ENCODE data around the gene RNF167.

The RNF167 gene

DNA sequence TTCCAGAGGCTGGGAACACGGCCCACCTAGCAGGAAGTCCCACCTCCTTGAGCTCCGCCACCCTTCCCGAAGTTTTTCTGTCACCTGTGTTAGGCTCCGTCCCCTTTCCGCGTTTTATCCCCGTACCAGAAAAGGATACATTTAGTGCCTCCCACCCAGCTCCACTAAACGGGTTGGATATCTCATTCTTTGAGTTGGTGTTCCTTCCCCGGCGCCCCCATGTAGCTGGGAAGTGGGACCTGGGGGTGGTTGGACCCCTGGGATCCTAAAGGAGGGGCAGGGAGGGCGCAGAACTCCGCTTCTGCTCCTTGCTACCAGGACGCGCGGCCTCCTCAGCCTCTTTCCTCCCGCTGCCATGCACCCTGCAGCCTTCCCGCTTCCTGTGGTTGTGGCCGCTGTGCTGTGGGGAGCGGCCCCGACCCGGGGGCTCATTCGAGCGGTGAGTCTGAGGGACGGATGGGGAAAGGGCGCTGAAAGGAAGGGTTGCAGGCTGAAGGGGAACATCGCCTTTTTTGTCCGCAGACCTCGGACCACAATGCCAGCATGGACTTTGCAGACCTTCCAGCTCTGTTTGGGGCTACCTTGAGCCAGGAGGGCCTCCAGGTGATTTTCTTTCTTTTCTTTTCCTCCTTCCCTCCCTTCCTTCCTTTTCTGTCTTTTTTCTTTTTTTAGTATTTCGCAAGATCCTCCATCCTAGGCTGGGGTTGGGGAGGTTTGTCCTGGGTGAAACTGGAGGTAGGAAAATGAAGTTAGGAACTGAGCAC lies 669 bp downstream of the RNF167 start:
- DNase-seq, result no peak

GRCh38 chr17:4941319-4941610 lies 1.2 kb downstream of the RNF167 start:
- no peak for DNase-seq

DNA sequence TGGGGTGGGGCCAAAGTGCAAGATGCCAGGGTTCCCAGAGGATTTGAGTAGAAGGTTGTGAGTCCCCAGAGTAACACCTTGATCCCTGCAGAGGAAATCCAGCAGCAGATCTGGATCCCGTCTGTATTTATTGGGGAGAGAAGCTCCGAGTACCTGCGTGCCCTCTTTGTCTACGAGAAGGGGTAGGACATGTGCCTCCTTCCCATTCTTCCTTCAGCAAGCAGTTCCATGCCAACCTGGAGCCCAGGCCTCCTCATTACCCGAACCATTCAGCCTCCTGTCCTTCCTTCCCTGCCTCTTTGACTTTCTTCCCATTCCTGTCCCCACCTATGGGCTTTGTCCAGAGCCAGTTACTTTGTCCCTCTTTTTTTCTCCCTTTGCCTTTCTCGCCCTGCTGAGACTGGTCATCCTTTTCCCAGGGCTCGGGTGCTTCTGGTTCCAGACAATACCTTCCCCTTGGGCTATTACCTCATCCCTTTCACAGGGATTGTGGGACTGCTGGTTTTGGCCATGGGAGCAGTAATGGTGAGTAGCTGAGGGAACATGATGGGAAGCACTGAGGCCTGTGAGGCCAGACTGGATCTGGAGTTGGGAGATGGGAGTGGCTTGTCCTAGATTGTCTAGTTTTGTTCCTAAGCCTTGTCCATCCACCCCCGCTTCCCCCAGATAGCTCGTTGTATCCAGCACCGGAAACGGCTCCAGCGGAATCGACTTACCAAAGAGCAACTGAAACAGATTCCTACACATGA lies 2.9 kb downstream of the RNF167 start:
- DNase-seq, result no peak

DNA sequence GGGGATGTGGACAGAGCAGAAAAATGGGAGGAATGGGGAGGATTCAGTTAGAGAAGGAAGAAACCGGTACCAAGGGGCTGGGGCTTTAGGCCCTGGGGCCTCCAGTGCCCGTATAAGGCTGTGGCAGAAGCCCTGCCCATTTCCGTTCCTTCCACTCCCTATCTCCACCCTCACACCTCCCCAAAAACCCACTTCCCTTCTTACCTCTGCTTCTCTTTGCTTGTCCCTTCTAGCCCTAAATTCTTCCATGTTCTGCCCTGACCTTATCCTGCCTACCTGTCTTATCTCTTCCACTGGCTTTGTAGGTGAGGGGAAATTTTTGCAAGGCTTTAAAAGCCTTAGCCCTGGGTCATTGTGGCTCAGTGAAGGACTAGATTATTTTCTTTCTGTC lies 4.1 kb downstream of the RNF167 start:
- DNase-seq, result no peak

DNA sequence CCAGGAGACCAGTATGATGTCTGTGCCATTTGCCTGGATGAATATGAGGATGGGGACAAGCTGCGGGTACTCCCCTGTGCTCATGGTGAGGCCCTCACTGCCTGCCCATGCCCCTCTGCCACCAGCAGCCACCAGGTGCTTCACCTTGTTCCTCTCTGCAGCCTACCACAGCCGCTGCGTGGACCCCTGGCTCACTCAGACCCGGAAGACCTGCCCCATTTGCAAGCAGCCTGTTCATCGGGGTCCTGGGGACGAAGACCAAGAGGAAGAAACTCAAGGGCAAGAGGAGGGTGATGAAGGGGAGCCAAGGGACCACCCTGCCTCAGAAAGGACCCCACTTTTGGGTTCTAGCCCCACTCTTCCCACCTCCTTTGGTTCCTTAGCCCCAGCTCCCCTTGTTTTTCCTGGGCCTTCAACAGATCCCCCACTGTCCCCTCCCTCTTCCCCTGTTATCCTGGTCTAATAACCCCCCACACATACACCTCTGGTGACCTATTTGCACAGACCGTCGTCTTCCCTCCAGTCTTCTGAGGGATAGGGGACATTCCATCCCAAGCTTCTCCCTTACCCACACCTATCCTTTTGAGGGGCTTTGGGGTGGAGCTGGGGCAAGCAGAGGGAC lies 4.6 kb downstream of the RNF167 start:
- DNase-seq, result no peak

DNA sequence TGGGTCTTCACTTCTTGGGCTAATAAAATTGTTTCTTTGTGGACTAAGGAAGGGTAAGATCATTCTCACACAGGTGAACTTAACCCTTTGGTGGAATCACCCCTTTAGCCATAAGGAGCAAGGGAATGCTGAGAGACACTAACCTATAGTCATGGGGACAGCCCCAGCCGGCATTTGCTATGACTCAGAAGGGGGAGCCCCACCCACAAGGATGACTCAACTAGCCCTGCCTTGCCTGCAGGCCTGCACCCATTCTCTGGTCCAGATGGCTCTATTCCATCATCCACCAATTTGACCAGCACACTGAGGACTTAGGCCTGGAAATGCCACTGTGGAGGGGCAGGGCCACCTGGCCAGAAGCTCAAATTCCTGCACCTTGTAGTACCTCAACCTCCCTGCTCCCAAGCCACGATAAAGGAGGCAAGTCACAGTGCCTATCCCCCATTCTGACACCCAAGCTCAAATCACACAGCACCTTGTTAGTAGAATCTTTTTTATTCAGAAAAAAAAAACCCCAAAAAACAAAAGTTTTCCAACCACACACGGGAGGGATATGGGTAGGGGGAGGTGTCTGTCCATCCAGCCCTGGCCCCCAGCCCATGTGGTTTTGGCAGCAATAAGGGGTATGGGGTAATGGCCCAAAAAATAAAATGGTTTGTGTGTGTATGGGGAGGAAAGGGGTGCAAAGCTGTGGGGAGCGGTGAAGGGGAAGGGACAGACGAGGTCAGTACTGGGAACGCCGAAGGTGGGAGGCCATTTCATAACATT lies 5.3 kb downstream of the RNF167 start:
- DNase-seq, result peak; percentile 21

DNA sequence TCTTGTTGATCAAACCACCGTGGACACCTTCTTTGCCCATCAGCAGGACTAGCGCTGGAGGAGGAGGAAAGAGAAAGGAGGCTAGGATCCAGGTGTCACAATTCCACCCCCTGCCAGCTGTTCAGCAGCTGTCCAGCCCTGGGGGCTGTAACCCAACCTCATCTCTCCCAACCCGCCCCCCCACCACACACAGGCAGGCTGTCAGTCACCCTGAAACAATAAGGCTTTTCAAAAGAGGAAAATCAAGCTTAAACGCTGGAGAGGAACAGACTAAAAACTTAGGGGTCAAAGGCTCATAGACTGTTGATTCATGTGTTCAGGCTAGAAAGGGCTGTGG lies 5.8 kb downstream of the RNF167 start:
- DNase-seq, result no peak

DNA sequence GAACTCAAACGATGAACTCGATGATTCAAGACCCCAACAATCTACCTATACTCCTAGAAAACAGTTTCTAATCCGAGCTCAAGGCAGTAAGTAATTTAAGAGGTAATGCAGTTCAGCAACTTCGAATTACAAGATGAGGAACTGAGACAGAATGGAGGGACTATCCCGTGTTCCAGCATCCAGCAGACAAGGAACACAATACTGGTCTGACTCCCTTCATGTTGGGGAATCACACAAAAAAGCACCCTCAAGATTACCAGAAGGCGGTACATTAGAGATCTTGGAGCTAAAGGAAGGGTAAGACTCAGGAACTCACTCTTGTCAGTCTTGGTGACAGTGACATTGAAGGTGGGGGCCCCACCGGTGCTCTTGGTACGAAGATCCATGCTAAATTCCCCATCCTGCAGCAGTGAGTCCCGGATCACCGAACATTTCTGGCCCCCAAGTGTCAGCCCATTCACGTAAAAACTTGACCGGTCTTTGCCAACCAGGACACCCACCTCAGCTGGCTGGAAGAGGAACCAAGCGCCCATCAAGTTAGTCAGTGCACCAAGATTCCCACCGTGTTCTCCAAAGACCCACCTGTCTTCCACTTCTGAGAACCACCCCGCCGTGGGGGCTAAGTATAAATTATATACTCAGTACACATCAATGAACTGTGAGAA lies 6.4 kb downstream of the RNF167 start:
- no peak for DNase-seq

- DNase-seq, result no peak
These were observed 6.9 kb downstream of the RNF167 start for GRCh38 chr17:4947010-4947410.

DNA sequence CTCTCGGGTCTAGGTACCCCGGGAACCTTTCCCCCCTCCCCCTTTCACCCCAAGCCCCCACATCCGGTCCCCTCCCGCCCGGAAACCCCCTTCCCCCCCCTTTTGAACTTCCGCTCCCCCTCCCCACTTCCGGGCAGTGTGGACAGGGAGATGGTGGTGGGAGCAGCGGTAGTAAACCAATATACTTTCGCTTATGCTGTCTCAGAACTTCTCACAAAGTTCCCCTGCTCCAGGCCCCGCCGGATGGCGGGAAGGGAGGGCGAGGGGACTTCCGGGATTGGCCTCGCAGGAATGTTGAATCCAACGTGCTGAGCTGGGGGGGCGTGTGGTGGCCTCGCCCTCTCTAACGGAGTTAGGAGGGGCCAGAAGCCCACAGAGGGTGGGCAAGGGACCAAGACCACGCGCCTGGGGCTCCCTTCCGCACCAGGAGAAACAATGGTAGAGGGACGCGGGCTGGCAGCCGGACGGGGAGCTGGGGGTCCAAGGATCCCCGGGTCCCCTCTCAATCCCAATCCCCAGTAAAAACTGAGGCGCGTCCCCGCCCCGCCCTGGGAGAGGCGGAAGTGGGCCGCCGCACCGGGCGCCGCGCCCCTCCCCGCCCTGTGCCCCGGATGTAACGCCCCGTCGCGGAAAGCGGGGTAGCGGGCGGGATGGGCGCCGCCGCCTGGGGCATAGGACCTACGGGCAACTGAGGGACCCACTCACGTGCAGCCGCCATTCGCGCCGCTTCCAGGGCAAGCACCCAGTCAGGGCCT lies 7.5 kb downstream of the RNF167 start:
- no peak for DNase-seq

- peak; percentile 58 for DNase-seq
These were observed 8.3 kb downstream of the RNF167 start, which contains the start of gene PFN1 for GRCh38 chr17:4948166-4948930. Gene PFN1 (minus strand): TSS chr17:4948530. CDS start chr17:4948394, 136 bp downstream.

DNA sequence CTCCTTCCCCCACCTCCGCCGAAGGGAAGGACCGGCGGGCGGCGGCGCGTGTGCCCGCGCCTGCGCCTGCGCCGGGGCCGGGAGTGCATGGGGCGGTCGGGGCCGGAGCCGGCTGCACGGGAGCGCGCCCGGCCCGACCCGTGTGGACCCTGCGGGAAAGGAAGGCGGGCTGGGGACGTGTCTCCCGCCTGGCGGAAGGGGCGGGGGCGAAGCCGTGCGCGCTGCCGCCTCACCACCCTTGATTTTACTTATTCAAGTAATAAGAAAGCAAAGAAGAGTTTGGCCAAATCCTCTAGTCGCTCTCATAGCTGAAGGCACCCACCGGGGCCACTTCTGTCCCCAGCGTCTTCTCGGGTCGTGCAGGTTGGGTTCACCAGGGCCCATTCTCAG lies 8.9 kb downstream of the RNF167 start:
- peak; percentile 58 for DNase-seq

DNA sequence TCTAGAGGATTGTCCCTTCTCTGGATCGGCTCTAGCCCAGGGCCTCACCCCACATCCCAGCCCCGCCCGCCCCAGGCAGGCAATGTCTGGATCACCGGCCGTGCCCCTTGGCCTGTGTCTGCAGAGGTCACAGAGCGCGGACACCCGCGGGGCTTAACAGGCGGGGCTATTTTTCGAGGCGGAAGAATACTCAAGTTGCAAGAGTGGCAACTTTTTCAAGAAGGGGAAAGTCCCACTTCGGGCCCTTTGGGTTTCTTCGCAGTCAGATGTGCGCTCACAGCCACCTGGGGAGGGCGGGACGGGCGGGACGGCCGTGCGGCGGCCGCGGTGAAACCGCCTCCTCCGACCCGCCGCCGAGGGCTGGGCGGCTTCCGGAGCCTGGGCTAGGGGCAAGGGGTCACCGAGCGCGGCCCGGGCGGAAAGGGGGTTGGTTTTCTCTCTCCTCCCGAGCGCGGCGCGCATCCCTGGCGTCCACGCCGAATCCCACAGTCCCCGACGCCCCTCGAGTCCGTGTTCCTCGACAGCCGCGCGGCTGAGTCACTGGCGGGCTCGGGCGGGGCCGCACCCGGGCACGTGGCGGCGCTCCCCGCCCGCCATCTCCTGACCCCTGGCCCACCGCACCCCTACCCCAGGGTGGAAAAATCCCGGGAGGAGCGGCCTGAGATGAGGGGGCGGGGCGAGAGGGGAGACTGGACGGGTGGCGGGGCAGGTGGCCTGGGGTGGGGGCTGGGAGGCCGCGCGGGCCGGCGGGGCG lies 9.4 kb downstream of the RNF167 start:
- DNase-seq, result peak; percentile 54

GRCh38 chr17:4950075-4950745 lies 10.1 kb downstream of the RNF167 start:
- DNase-seq, result no peak

DNA sequence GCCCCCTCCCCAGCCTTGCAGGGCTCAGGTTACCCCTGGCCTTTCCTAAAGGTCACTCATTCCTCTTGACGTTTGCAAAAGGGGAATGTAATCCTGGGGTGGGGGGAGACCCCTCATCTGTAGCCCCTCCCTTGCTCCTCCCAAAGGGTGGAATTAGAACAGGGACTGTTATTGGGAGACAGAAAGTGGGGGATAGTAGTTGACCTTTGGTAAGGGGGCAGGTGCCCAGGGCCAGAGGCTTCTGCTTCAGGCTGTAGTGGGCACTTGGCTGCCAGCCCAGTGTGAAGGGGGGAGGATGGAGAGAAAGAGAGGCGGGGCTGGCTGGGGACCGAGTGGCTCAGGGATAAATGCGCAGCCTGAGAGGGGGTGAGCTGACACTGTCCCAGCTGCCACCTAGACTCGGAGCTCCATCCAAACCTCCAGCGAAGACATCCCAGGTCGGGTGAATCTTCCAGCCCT lies 10.7 kb downstream of the RNF167 start, which contains the start of gene ENO3:
TSS of gene ENO3 (plus strand) at position 374 of the 459 bp plus-strand sequence. CDS start 711 bp downstream, outside the sequence.
- no peak for DNase-seq

DNA sequence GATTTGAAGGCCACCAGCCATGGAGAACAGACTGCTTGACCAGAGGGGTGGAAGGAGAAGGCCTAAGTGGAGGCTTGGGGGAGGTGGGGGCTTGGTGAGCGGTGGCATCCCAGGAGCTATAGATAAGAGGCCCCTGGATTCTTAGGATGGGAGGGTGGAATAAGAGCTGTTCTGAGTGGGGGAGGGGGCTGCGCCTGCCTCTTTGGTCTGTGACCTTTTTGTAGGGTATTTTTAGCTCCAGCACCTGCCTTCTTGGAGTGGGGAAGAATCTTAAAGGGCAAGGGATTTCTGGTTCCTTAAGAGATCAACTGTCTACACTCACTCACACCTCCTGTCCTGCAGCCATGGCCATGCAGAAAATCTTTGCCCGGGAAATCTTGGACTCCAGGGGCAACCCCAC lies 11.4 kb downstream of the RNF167 start:
- DNase-seq, result no peak

DNA sequence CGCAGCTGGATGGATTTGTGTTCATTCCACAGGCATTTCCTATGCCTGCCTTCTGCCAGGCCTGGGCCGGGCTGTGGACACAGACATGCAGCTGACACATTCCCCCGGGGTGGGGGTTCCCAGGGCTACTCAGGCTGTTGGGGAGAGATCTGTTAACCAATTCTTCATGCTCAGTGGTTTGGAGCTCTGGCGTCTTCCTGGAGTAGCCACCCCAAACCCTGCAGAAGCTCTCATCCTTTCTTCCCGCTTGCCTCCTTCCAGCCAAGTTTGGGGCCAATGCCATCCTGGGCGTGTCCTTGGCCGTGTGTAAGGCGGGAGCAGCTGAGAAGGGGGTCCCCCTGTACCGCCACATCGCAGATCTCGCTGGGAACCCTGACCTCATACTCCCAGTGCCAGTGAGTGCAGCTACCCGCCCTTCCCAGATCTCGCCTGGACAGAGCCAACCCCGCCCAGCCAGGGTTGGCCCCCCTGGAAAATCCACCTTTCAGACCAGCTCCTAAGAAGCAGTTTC lies 13.4 kb downstream of the RNF167 start:
- no peak for DNase-seq

DNA sequence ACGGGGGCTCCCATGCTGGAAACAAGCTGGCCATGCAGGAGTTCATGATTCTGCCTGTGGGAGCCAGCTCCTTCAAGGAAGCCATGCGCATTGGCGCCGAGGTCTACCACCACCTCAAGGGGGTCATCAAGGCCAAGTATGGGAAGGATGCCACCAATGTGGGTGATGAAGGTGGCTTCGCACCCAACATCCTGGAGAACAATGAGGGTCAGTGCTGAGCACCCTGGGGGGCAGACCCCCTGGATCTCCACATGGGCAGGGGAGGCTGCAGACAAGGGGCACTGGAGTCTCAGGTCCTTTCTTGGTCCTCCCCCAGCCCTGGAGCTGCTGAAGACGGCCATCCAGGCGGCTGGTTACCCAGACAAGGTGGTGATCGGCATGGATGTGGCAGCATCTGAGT lies 15.0 kb downstream of the RNF167 start:
- DNase-seq, result no peak

DNA sequence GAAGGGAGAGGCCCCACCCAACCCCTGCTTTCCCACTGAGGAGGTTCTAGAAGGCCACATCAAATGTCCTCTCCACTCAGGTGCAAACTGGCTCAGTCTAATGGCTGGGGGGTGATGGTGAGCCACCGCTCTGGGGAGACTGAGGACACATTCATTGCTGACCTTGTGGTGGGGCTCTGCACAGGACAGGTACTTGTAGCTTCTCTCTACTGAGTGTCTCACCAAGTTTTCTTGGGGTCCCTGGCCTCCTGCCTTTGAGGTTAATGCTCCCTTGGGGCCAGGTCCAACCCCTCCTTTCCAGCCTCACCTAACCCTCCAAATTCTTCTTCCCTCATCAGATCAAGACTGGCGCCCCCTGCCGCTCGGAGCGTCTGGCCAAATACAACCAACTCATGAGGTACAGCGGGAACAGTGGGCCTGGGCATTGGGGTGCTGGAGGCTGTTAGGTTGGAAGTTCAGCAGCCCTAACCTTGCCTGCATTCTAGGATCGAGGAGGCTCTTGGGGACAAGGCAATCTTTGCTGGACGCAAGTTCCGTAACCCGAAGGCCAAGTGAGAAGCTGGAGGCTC lies 16.5 kb downstream of the RNF167 start:
- DNase-seq, result no peak
